Stimulated activated CD4-positive, alpha-beta T cell treated with anti-CD3 and anti-CD28 coated beads, Interleukin-15, amount 100 ng/mL, for 24 hours (primary cell): ENCODE data around the gene ZNF184.
"Not testable (repeated sequence)": the region's sequence is repeated elsewhere in the genome, so short reads cannot be mapped to it uniquely, and the experiment has no call there.

Experiments used
- DNase-seq: peaks from one replicate; pipeline ENCODE4 v3.0.0-alpha.2; 2020

ZNF184 gene

DNA sequence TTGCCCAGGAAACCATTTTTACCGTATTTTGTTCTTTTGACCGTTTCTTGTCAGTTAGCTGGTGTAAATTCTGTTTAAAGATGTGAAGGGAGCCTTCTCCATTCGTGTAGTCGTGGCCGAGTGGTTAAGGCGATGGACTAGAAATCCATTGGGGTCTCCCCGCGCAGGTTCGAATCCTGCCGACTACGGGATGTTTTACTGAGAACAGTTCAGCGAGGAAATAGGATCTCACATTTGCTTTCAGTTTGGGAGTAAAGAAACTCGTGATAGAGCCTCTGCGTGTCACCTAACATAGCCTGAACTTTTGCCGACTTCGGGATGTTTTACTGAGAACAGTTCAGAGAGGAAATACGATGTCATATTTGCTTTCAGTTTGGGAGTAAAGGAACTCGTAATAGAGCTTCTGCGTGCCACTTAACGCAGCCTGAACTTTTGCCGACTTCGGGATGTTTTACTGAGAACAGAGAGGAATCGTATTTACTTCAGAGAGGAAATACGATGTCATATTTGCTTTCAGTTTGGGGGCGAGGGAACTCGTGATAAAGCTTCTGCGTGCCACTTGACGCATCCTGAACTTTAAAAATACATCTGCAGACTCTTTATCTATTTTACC lies 5.9 kb upstream of the ZNF184 start:
- peak; percentile 90 for DNase-seq

DNA sequence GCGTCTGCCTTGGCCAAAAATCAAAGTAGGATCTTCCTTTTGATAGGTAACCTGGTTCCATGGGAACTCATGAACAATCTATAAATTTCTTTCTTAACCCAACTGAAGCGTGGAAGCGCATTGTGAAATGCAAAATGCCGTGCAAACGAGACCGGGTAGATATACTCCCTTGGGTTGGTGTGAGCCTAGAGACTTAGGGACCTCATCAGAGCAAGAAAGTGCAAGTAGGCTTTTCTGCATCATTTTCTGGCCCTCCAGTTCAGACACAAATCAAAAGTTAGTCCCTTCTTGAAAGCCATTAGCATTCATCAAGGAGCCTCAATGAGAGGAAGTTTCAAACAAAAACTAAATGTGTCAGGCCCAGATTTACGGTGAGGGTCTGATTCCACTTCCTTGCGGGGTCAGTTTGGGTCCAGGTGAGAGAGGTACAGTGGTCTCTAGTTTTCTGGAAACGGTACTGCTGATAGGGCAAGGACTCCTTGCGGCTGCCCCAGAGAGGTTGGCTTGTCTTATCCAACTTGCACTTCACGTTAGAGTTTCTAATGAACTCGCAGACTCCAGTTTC lies 5.3 kb upstream of the ZNF184 start:
- DNase-seq = no peak

DNA sequence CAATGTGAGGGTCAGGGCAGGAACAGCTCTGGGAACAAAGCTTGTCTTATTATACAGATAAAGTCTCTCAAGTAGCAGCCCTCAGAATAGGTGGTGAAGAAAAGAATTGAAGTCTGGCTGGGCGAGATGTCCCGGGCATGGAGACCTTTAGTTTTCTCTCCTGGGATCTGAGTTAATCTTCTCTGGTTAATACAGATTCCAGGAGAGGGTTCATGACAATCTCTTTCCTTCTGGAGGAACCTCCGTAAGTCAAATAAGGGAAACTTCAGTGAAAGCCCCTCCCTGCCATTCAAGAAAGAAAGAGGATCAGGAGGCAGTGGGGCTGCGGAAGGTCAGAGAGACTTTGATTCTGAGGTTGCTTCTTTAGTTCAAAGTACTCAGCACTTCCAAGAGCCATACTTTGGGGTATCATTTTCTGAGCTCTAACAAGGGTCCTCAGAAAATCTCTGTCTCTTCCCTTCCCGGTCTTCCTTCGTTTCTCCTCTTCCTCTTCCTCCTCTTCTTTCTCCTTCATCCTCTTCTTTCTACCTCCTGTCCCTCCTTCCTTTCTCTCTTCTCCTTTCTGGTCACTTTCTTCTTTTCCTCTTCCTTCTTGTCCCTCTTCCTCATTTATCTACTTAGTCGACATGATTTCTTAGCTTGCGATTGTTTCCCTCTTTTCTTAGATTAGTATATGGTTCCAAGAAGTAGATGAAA lies 4.6 kb upstream of the ZNF184 start:
- no peak for DNase-seq

DNA sequence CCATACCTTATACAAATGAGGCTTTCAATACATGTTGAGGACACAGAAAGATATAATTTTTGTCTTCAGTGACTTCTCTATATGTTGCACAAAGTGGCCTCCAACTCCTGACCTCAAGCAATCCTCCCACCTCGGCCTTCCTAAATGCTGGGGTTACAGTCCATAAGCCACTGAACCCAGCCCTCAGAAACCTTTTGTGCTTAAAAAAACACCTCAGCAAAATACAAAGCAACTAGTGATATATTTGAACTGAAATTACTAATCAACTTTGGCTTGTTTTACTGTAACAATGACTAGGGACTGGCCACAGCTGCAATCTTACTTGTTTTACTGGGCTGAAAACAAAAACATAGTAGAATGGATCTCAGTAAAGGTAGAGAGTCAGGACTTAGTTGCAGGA lies 3.2 kb upstream of the ZNF184 start:
- no peak for DNase-seq

DNA sequence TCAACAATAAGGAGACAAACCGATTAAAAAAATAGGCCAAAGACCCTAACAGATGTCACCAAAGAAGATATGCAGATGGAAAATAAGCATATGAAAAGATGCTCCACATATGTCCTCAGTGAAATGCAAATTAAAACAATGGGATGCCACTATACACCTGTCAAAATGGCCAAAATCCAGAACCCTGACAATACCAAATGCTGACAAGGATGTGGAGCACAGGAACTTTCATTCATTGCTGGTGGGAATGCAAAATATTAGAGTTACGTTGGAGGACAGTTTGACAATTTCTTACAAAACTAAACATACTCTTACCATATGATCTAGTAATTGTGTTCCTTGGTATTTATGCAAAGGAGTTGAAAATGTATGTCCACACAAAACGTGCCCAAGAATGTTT lies 1.8 kb upstream of the ZNF184 start:
- DNase-seq = no peak

DNA sequence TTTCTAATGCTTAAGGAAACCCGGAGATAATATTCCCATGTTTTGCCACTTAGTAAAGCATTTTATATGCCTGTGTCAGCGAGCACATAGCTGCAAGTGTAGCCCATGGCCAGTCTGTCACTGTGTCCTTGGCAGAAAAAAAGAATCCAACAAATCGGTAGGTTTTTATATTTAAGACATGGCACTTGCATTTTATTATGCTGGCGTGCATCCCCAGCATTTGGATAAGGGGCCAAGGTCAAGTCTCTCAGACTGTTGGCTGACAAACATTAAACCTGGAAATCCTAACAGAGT lies 1.2 kb upstream of the ZNF184 start:
- no peak for DNase-seq

DNA sequence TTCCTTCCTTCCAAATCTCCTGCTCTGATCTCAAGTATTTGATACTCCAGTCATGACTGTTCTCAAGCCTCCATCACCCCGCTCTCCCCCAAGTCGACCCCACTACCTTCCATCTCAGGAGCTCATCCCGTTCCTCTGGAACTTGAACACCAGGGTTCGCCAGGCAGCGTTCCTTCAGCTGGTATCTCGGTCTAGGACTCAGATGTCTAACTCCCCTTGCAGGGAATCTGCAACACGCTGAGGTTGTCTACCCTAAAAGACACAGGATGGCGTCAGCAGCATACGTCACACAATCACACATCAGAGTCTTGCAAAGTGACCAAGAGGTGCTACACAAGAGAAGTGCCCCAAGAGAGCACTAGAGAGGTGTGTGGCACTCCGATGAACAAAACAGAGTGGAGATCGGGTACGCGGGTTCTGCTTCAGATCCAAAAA lies 706 bp downstream of the ZNF184 start:
- peak; percentile 75 for DNase-seq

DNA sequence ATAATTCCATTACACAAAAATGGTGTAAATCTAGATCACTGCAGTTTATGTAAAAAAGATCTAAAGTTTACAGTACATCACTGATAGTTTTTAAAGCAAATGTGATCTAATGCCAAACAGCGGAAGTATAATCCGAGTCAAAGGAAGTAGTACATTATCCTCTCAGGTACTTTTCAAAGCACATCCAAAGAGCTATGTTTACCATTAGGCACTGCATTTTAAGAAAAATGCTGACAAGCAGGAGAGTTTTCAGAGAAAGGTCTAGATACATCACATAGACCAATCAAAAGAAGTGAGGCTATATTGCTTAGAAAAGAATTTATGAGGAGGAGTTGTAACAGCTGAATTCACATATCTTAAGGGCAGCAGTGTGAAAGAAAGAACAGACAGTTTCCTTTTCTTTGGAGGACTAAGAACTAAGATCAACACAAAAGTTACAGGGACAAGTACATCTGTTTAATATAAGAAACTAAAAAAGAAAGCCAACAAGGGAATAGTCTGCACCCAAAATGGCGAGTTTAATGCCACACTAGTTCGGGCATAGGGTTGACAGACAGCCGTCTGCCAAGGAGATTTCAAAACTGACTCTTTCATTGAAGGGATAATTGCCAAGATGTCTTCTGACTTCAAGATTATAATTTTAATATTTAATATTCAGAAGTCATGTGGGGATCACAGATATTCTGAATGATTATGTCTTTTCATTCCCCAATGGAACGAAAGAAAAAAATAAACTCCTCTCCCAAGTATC lies 1.4 kb downstream of the ZNF184 start:
- no peak for DNase-seq

DNA sequence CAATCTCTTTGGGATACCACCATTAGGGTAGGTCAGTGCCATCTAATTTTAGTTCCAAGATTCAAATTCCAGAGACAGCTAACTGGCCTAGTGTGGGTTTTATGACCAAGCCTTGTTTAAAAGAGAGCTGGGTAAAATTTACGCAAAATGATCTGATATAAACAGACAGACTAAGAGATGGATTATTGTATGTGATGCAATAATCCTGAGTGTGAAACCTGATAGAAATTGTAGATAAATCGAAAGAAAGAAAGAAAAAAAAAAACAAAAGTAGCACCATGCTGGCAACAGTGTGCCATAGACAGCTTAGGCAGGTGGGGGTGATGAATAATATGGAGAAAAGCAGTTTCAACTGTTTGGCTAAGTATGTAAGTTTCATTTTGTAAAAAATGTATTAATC lies 2.9 kb downstream of the ZNF184 start:
- no peak for DNase-seq

DNA sequence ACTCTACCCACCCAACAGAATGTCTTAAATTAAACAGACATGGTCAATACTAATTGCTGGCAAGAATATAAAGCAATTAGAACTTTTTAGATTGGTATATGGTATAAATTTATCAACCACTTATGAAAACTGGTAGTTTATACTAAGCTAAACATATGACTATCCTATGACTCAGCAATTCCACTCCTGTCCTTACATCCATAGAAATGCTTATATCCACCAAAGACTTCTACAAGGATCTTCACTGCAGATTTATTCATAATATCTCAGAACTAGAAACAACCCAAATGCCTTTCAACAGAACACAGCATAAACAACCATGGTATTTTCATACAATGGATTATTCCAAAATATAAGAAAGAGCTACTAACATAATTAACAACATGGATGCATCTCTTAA lies 4.6 kb downstream of the ZNF184 start:
- DNase-seq = no peak

DNA sequence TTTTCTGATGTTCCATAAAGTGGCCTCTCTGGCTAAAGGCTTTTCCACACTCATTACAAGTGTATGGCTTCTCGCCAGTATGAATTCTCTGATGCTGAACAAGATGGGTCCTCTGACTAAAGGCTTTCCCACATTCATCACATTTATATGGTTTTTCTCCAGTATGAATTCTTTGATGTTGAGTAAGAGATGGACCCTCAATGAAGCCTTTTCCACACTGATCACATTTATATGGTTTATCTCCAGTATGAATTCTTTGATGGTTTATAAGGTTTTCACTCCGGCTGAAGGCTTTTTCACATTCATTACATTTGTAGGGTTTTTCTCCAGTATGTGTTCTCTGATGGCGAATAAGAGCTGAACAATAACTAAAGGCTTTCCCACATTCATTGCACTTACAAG lies 20.4 kb downstream of the ZNF184 start:
- no peak for DNase-seq

DNA sequence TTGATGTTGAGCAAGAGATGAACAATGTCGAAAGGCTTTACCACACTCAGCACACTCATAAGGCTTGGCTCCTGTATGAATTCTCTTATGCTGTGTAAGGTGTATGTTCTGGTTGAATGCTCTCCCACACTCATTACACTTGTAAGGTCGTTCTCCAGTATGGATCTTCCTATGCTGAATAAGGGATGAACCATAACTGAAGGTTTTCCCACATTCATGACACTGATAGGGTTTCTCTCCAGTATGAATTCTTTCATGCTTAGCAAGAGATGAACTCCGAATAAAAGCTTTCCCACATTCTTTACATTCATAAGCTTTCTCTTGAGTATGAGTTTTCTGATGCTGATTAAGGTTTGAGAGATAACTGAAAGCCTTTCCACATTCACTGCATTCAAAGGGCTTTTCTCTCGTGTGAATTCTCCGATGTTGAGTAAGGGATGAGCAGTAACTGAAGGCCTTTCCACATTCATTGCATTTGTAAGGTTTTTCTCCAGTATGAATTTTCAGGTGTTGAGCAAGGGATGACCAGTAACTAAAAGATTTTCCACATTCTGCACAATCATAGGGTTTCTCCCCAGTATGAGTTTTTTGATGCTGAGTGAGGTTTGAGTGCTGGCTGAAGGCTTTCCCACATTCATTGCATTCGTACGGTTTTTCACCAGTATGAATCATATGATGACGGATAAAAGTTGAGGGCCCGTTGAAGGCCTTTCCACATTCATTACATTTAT lies 21.1 kb downstream of the ZNF184 start:
- no peak for DNase-seq

DNA sequence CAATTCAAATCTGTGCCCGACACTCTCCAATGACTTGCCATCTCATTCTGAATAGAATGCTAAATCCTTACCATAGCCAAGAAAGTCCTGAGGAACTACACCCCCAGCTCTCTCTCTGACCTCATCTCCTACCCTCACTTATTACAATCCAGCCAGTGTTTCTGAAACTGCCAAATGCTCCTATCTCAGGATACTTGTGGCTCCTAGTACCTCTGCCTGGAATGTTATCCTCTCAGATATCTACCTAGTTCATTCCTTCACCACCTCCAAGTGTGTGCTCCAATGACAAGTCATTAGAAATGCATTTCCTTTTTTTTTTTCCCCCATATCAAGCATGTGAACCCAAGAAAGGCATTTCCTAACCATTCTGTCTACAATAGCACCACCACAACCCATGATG lies 24.4 kb downstream of the ZNF184 start:
- DNase-seq = no peak

DNA sequence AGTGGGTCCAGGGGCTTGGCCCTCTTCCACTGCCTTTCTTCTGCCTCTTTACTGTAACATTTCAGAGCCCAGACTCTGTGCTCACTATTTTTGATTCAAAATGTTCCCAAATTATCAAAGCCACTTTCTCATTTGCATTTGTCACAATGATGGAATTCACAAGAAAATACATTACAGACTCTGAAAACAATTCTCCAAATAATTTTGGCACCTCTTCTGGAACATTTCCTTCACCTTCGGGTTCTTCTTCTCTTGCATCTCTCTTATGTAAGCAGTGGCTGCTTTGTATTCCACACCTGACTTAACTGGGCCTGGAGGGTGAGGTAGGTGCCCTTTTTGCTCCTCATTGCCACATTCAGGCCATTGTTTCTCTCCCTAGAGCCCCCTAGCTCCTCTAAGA lies 30.0 kb downstream of the ZNF184 start:
- no peak for DNase-seq

DNA sequence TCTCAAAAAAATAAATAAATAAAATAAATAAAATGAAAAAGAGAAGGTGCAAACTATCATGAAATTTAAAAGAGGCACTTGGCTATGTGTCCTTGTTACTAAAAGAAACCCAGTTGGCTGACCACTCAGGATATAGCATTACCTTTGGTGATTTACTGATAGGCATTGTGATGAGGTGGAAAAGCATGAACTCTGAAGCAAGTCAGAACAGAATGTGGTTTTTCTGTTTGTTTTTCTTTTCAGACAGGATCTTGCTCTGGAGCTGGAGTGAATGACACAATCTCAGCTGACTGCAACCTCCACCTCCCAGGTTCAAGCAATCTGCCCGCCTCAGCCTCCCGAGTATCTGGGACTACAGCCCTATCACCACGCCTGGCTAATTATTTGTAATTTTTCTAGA lies 31.9 kb downstream of the ZNF184 start:
- DNase-seq = no peak

DNA sequence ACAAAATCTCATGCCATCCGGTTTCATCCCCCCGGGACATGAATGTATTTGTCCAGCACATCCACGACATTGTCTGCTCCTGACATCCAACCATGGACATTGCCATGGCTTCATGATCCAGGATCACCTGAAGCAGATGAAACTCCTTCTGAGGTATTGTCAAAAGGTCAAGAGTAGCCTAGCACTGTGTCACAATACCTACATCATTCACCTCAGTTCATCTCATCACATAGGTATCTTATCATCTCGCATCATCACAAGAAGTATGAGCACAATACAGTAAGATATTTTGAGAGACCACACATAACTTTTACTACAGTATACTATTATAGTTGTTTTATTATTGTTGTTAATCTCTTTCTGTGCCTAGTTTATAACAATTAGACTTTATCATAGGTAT lies 33.5 kb downstream of the ZNF184 start:
- DNase-seq = no peak

DNA sequence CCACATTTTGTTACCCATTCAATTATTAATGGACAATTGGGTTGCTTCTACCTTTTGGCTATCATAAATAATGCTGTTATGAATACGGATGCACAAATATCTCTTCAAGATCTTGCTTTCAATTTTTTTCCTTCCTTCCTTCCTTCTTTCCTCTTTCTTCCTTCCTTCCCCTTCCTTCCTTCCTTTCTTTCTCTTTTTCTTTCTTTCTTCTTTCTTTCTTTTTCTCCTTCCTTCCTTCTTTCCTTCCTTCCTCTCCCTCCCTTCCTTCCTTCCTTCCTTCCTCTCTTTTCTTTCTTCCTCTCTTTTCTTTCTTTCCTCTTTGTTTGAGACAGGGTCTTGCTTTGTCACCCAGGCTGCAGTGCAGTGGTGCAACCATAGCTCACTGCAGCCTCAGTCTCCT lies 39.2 kb downstream of the ZNF184 start:
- no peak for DNase-seq

DNA sequence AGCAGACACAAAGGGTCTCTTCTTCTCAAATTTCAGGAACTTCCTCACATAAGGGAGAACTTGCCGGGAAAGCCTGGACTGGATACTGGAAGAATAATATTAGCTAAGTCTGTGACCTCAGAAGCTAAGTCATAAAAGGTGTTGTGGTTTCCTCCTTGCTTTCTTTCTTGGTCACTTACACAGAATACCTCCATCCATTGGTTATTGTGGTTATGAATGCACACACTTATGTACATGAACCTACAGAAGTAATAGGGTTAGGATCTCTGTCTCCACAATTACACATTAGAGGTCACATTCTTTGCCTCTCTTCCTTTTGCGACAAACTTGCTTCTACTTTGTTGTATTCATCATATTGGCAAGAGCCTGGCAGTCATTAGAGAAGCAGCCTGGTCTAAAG lies 43.9 kb downstream of the ZNF184 start:
- DNase-seq = no peak

DNA sequence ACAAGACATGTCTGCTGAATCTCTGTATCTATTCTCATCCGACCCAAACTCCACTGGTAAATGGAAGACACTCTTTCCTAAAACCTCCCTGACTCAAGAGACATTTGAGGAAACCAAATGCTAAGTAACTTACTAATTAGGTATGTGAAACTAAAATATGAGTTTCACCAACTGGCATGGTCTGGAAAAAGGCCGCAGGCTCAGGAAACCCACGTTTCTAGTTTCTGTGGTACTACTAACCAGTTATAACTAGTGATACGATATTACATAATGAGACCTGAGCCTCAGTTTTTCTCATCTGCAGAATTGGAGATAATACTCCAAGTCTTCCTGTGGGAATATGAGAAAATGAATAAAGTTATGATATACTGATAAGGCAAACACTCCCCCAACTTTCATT lies 44.4 kb downstream of the ZNF184 start:
- no peak for DNase-seq

DNA sequence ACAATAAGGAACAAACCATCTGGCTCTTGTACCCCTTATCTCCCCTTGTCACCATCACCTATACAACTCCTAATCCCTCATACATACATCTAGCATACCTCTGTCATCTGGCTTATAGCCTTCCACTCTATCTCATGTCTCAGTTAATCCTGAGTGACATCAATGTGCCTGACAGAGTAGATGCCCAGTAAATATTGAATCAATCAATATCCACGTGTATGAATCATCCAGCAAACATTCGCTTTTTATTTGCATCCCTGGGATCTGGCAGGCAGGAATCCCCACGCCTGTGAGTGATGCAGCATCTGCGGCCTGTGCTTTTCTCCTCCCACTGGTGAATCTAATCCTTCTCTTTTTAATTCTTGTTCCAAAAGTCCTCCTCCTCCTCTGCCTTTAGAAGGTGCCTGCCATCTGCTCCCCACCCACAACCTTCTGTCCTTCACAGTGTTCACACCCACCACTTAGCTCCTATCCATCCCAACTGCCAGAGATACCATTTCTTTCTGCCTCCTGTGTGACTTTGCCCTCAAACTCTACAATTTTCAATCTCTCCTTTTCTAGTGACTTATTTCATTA lies 46.8 kb downstream of the ZNF184 start:
- DNase-seq = no peak

DNA sequence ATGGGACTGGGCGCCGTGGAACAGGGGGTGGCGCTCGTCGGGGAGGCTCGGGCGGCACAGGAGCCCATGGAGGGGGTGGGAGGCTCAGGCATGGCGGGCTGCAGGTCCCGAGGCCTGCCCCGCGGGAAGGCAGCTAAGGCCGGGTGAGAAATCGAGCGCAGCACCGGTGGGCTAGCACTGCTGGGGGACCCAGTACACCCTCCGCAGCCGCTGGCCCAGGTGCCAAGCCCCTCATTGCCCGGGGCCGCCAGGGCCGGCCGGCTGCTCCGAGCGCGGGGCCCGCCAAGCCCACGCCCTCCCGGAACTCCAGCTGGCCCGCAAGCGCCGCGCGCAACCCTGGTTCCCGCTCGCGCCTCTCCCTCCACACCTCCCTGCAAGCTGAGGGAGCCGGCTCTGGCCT lies 48.1 kb downstream of the ZNF184 start:
- DNase-seq = not testable (repeated sequence)

DNA sequence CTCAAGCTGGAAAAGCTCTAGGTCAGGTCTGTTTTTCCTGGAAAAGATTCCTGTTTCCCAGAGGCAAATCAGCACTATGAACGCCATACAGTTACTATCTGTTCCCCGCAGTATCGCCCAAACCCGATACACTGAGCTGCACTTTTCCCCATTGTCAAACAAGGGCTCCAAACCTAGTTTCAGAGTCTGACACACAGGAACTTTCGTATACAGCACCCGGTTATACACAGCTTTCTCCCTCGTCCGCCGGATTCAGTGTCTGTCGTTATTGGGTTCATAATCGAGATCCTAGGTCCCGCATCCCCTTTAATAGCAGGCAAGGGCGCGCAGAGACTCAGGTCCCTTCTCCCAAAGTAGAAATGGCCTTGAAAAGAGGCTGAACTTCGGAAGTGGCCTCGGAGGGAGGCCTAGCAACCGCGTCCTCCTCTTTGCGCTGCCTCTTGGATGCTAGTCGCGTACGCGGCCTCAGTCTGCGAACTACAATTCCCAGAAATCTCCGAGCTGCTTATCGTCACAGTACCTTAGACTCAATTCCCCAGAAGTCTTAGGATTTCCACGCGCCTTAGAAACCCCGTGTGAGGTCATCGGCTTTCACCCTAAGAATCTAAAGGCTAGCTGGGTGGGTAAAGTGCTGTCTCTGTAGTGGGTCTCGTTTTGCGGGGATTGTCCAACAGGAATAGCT lies 50.1 kb downstream of the ZNF184 start:
- no peak for DNase-seq

DNA sequence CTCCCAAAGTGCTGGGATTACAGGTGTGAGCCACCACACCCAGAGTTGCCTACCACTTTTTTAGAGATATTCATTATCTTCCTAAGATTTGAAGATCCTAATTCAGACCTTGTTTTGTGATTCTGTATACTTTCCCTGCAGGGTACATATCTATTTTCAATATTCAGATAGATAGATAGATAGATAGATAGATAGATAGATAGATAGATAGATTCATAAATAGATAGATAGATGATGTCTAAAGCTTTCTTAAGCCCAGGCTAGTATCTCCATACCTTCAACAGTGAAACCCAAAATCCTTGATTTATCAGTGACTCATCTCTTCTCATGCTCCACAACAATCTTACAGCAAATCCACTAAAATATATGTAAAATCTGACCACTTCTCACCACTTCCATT lies 53.5 kb downstream of the ZNF184 start:
- no peak for DNase-seq
